Effector memory CD8-positive, alpha-beta T cell (primary cell): ENCODE measurements around the gene DAPK1.
A peak's percentile ranks its signal among the peaks of the same experiment; 100 is the strongest.

ENCODE experiments used
- ATAC-seq: fragments of 150-1000 bp; cut with Tn5 transposase; replicated peaks from 2 replicates; pipeline ENCODE4 v1.10.0; 2021; ENCODE audit warnings: mild to moderate bottlenecking, moderate library complexity
- DNase-seq, 3 experiments: peaks; one replicate each; pipeline ENCODE4 v3.0.0; 2021
- H3K27ac Mint-ChIP-seq, 2 donors: one replicate each; pipeline ENCODE4 v1.8.0; 2022; ENCODE audit warnings: mild to moderate bottlenecking in 2 of 2, mixed read lengths in 2 of 2, moderate library complexity in 2 of 2
- H3K27me3 Mint-ChIP-seq, 2 donors: one replicate each; pipeline ENCODE4 v1.8.0; 2022; ENCODE audit warnings: mixed read lengths in 2 of 2
- H3K36me3 Mint-ChIP-seq: one replicate; pipeline ENCODE4 v1.8.0; 2022; ENCODE audit warnings: mild to moderate bottlenecking, moderate library complexity, mixed read lengths; ENCODE audit not compliant: insufficient read depth
- H3K4me1 Mint-ChIP-seq, 2 donors: one replicate each; pipeline ENCODE4 v1.8.0; 2022; ENCODE audit warnings: low read depth in 2 of 2, mixed read lengths in 2 of 2
- H3K4me3 Mint-ChIP-seq, 2 donors: one replicate each; pipeline ENCODE4 v1.8.0; 2022; ENCODE audit warnings: mild to moderate bottlenecking in 2 of 2, mixed read lengths in 2 of 2, moderate library complexity in 2 of 2
- H3K9me3 Mint-ChIP-seq, 2 donors: one replicate each; pipeline ENCODE4 v1.8.0; 2022; ENCODE audit warnings: mixed read lengths in 2 of 2

The DAPK1 gene

GRCh38 chr9:87701931-87702421 lies 204.3 kb downstream of the DAPK1 start:
- Mint-ChIP-seq H3K9me3 (no peaks in the 10 kb centered on the region), H3K4me3 (no peak overlapping the region), H3K27ac (no peak overlapping the region), H3K27me3 (peaks cover 14 to 25% of the 10 kb centered on the region in 2 donors), H3K36me3 (no peaks in the 10 kb centered on the region), H3K4me1 (no peaks in the 10 kb centered on the region)
- DNase-seq: no peak
- ATAC-seq: no peak

- peaks cover 20 to 34% of the 10 kb centered on the region in 2 donors for H3K27me3 Mint-ChIP-seq
- H3K27ac Mint-ChIP-seq: no peak overlapping the region
- no peaks in the 10 kb centered on the region for H3K9me3 Mint-ChIP-seq
- H3K4me3 Mint-ChIP-seq: no peak overlapping the region
- H3K4me1 Mint-ChIP-seq: no peaks in the 10 kb centered on the region
- DNase-seq (no peak), ATAC-seq (no peak)
- no peaks in the 10 kb centered on the region for H3K36me3 Mint-ChIP-seq
Observed at GRCh38 chr9:87702921-87703320, 205.3 kb downstream of the DAPK1 start.

GRCh38 chr9:87703636-87704276 lies 206.1 kb downstream of the DAPK1 start:
- Mint-ChIP-seq H3K9me3 (no peaks in the 10 kb centered on the region), H3K27ac (no peak overlapping the region), H3K27me3 (peaks cover 23 to 36% of the 10 kb centered on the region in 2 donors), H3K4me3 (no peak overlapping the region), H3K4me1 (no peaks in the 10 kb centered on the region), H3K36me3 (no peaks in the 10 kb centered on the region)
- DNase-seq (no peak), ATAC-seq (no peak)

GRCh38 chr9:87704342-87704741 lies 206.7 kb downstream of the DAPK1 start:
- Mint-ChIP-seq H3K4me1 (no peaks in the 10 kb centered on the region), H3K4me3 (no peak overlapping the region), H3K9me3 (no peaks in the 10 kb centered on the region), H3K27me3 (peaks cover 28 to 36% of the 10 kb centered on the region in 2 donors), H3K36me3 (no peaks in the 10 kb centered on the region), H3K27ac (no peak overlapping the region)
- DNase-seq: no peak
- ATAC-seq: no peak

- peaks cover 30 to 38% of the 10 kb centered on the region in 2 donors for H3K27me3 Mint-ChIP-seq
- H3K4me3 Mint-ChIP-seq: no peak overlapping the region
- no peaks in the 10 kb centered on the region for H3K9me3 Mint-ChIP-seq
- no peak overlapping the region for H3K27ac Mint-ChIP-seq
- ATAC-seq: no peak
- H3K36me3 Mint-ChIP-seq: no peaks in the 10 kb centered on the region
- DNase-seq: no peak
- H3K4me1 Mint-ChIP-seq: no peaks in the 10 kb centered on the region
Observed at GRCh38 chr9:87706066-87706739, 208.5 kb downstream of the DAPK1 start.

- no peak overlapping the region for H3K27ac Mint-ChIP-seq
- H3K27me3 Mint-ChIP-seq: peaks cover 24 to 26% of the 10 kb centered on the region in 2 donors
- H3K9me3 Mint-ChIP-seq: peaks cover 0 to 1% of the 10 kb centered on the region in 2 donors
- DNase-seq (no peak), ATAC-seq (no peak)
- H3K4me3 Mint-ChIP-seq: no peak overlapping the region
- H3K4me1 Mint-ChIP-seq: no peaks in the 10 kb centered on the region
- no peaks in the 10 kb centered on the region for H3K36me3 Mint-ChIP-seq
Observed at GRCh38 chr9:87707805-87708506, 210.3 kb downstream of the DAPK1 start.

GRCh38 chr9:87708546-87708945 lies 210.9 kb downstream of the DAPK1 start:
- H3K36me3 Mint-ChIP-seq: no peaks in the 10 kb centered on the region
- peaks cover 0 to 1% of the 10 kb centered on the region in 2 donors for H3K9me3 Mint-ChIP-seq
- H3K27me3 Mint-ChIP-seq: peaks cover 21 to 24% of the 10 kb centered on the region in 2 donors
- no peak overlapping the region for H3K4me3 Mint-ChIP-seq
- no peaks in the 10 kb centered on the region for H3K4me1 Mint-ChIP-seq
- H3K27ac Mint-ChIP-seq: no peak overlapping the region
- DNase-seq: no peak
- no peak for ATAC-seq

- Mint-ChIP-seq H3K4me3 (no peak overlapping the region), H3K27ac (no peak overlapping the region), H3K4me1 (no peaks in the 10 kb centered on the region), H3K36me3 (no peaks in the 10 kb centered on the region), H3K27me3 (peaks cover 21 to 24% of the 10 kb centered on the region in 2 donors), H3K9me3 (peaks cover 0 to 1% of the 10 kb centered on the region in 2 donors)
- ATAC-seq (no peak), DNase-seq (no peak)
Observed at GRCh38 chr9:87708986-87709728, 211.5 kb downstream of the DAPK1 start.

- Mint-ChIP-seq H3K4me1 (no peaks in the 10 kb centered on the region), H3K27ac (no peak overlapping the region), H3K27me3 (peaks cover 21 to 26% of the 10 kb centered on the region in 2 donors), H3K36me3 (no peaks in the 10 kb centered on the region), H3K9me3 (peaks cover 0 to 1% of the 10 kb centered on the region in 2 donors), H3K4me3 (no peak overlapping the region)
- DNase-seq (no peak), ATAC-seq (no peak)
Observed at GRCh38 chr9:87710443-87710842, 212.8 kb downstream of the DAPK1 start.

GRCh38 chr9:87711857-87712800 lies 214.5 kb downstream of the DAPK1 start:
- H3K9me3 Mint-ChIP-seq: peaks cover 0 to 1% of the 10 kb centered on the region in 2 donors
- H3K4me3 Mint-ChIP-seq: no peak overlapping the region
- H3K27ac Mint-ChIP-seq: no peak overlapping the region
- no peak for DNase-seq
- peaks cover 19 to 29% of the 10 kb centered on the region in 2 donors for H3K27me3 Mint-ChIP-seq
- H3K4me1 Mint-ChIP-seq: no peaks in the 10 kb centered on the region
- H3K36me3 Mint-ChIP-seq: no peaks in the 10 kb centered on the region
- no peak for ATAC-seq

GRCh38 chr9:87712801-87713277 lies 215.2 kb downstream of the DAPK1 start:
- Mint-ChIP-seq H3K4me1 (no peaks in the 10 kb centered on the region), H3K9me3 (peaks cover 0 to 1% of the 10 kb centered on the region in 2 donors), H3K4me3 (no peak overlapping the region), H3K27ac (no peak overlapping the region), H3K27me3 (peaks cover 12 to 25% of the 10 kb centered on the region in 2 donors), H3K36me3 (no peaks in the 10 kb centered on the region)
- no peak for ATAC-seq
- DNase-seq: no peak

- Mint-ChIP-seq H3K9me3 (peaks cover 0 to 1% of the 10 kb centered on the region in 2 donors), H3K4me1 (no peaks in the 10 kb centered on the region), H3K27ac (no peak overlapping the region), H3K36me3 (no peaks in the 10 kb centered on the region), H3K4me3 (no peak overlapping the region), H3K27me3 (peaks cover 11 to 24% of the 10 kb centered on the region in 2 donors)
- DNase-seq (no peak), ATAC-seq (peak; percentile 17)
Observed at GRCh38 chr9:87713278-87713987, 215.8 kb downstream of the DAPK1 start.
